Mammary epithelial cell (primary cell): ENCODE results near the gene TBC1D22A.

Experiments used
- EZH2 ChIP-seq: IDR thresholded peaks from 2 replicates; pipeline ENCODE4 v1.6.1; 2012; ENCODE audit warnings: low read length, inconsistent platforms, borderline replicate concordance
- TF ChIP-seq, protein P1 (sequence below), 2 donors: IDR thresholded peaks in 1 of 2; conservative IDR thresholded peaks in 1 of 2; 2 replicates each; pipeline ENCODE4 v1.5.1; 2011 to 2012; ENCODE audit warnings: inconsistent platforms in 2 of 2, low read length in 2 of 2, mild to moderate bottlenecking in 2 of 2, control low read depth in 1 of 2, low read depth in 1 of 2; ENCODE audit not compliant: insufficient read depth in 1 of 2; ENCODE audit errors: extremely low read depth in 1 of 2

GRCh38 chr22:46767249-46767985, 5.0 kb downstream of the TBC1D22A start:
- TF ChIP-seq, protein P1, sequence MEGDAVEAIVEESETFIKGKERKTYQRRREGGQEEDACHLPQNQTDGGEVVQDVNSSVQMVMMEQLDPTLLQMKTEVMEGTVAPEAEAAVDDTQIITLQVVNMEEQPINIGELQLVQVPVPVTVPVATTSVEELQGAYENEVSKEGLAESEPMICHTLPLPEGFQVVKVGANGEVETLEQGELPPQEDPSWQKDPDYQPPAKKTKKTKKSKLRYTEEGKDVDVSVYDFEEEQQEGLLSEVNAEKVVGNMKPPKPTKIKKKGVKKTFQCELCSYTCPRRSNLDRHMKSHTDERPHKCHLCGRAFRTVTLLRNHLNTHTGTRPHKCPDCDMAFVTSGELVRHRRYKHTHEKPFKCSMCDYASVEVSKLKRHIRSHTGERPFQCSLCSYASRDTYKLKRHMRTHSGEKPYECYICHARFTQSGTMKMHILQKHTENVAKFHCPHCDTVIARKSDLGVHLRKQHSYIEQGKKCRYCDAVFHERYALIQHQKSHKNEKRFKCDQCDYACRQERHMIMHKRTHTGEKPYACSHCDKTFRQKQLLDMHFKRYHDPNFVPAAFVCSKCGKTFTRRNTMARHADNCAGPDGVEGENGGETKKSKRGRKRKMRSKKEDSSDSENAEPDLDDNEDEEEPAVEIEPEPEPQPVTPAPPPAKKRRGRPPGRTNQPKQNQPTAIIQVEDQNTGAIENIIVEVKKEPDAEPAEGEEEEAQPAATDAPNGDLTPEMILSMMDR (conservative IDR thresholded peaks at IDR 0.05 in 1 of 2, IDR thresholded peaks at IDR 0.05 in 1 of 2; ENCODE audit: extremely low read depth in 1 of 2, insufficient read depth in 1 of 2, low read depth in 1 of 2, low read length in 2 of 2), result no peak
- no peak for TF ChIP-seq EZH2
